Peyer's patch (tissue), 4 donors: ENCODE results near the gene BASP1. TPM values are rescaled to one million over a fixed set of nuclear protein-coding genes. Genes with fewer than 3 reads are reported as not detected.

ENCODE experiments used
- DNase-seq, 3 donors: peaks; one replicate each; pipeline ENCODE4 v3.0.0-alpha.2; 2017 to 2019
- H3K27ac ChIP-seq, 4 donors: fragments of 200-600 bp; sonication (generic); one replicate each; pipeline ENCODE4 v1.5.1; 2016 to 2019
- H3K27me3 ChIP-seq, 2 donors: fragments of 200-600 bp; sonication (generic); one replicate each; pipeline ENCODE4 v1.5.1; 2019
- H3K36me3 ChIP-seq, 3 donors: fragments of 200-600 bp; sonication (generic); one replicate each; pipeline ENCODE4 v1.5.1; 2016 to 2019
- H3K4me1 ChIP-seq, 4 donors: fragments of 200-600 bp; sonication (generic); one replicate each; pipeline ENCODE4 v1.5.1; 2016 to 2019
- H3K4me3 ChIP-seq, 4 donors: fragments of 200-600 bp; sonication (generic); 1 replicate in 3 of 4; 2 replicates in 1 of 4; pipeline ENCODE4 v1.5.1; 2016 to 2019; ENCODE audit warnings: mild to moderate bottlenecking in 1 of 4
- H3K9me3 ChIP-seq, 4 donors: fragments of 200-600 bp; sonication (generic); one replicate each; pipeline ENCODE4 v1.5.1; 2016 to 2019; ENCODE audit warnings: mild to moderate bottlenecking in 1 of 4
- CTCF ChIP-seq, 6 experiments: fragments of 450-650 bp in 4 of 6; fragments of 200-600 bp in 2 of 6; sonication (generic) in 1 of 6; IDR thresholded peaks; one replicate each; pipeline ENCODE4 v1.5.1; 2017 to 2019; ENCODE audit warnings: antibody characterized with exemption in 6 of 6, mild to moderate bottlenecking in 3 of 6, moderate library complexity in 1 of 6
- POLR2A ChIP-seq, 2 donors: fragments of 450-650 bp; IDR thresholded peaks; one replicate each; pipeline ENCODE4 v1.5.1; 2017; ENCODE audit warnings: antibody characterized with exemption in 2 of 2, mild to moderate bottlenecking in 2 of 2, moderate library complexity in 2 of 2
- total RNA-seq, 4 donors: library from RNA; depleted of rRNA; stranded (reverse); fragments of >200 nt; gene quantifications; one replicate each; pipeline ENCODE4 v1.1.0, GENCODE V29; 2016

The BASP1 gene
- total RNA-seq, 4 donors from 2014 or later, result 6.7 to 39.6 (median 8.0) TPM; not detected in 1

- no peak for TF ChIP-seq CTCF (IDR thresholded peaks at IDR 0.05)
- no peak for TF ChIP-seq POLR2A (IDR thresholded peaks at IDR 0.05)
- Histone ChIP-seq H3K27ac (no peak overlapping the region), H3K4me3 (no peak overlapping the region)
Measured at GRCh38 chr5:17183831-17184230, 33.6 kb upstream of the BASP1 start.

GRCh38 chr5:17184588-17184987 lies 32.8 kb upstream of the BASP1 start:
- TF ChIP-seq CTCF (IDR thresholded peaks at IDR 0.05), result no peak
- no peak for TF ChIP-seq POLR2A (IDR thresholded peaks at IDR 0.05)
- Histone ChIP-seq H3K27me3 (no peaks in the 10 kb centered on the region), H3K27ac (no peak overlapping the region), H3K9me3 (no peaks in the 10 kb centered on the region), H3K4me1 (peaks cover 0 to 2% (median under 1%) of the 10 kb centered on the region in 4 donors), H3K4me3 (no peak overlapping the region), H3K36me3 (no peaks in the 10 kb centered on the region)
- DNase-seq, result no peak

More at GRCh38 chr5:17183831-17184230, 33.6 kb upstream of the BASP1 start:
- H3K9me3 ChIP-seq, result no peaks in the 10 kb centered on the region
- no peaks in the 10 kb centered on the region for H3K27me3 ChIP-seq
- no peaks in the 10 kb centered on the region for H3K4me1 ChIP-seq
- no peaks in the 10 kb centered on the region for H3K36me3 ChIP-seq
- DNase-seq, result no peak

GRCh38 chr5:17185349-17185748 lies 32.1 kb upstream of the BASP1 start:
- Histone ChIP-seq H3K27me3 (no peaks in the 10 kb centered on the region), H3K27ac (no peak overlapping the region), H3K9me3 (no peaks in the 10 kb centered on the region), H3K4me3 (no peak overlapping the region), H3K4me1 (peaks cover 0 to 9% (median 2%) of the 10 kb centered on the region in 4 donors), H3K36me3 (no peaks in the 10 kb centered on the region)
- DNase-seq, result no peak
- TF ChIP-seq CTCF (IDR thresholded peaks at IDR 0.05) (no peak), POLR2A (IDR thresholded peaks at IDR 0.05) (no peak)

GRCh38 chr5:17185773-17186172 lies 31.7 kb upstream of the BASP1 start:
- DNase-seq, result peak in 1 of 3 donors; percentile 56
- H3K27ac ChIP-seq, result no peak overlapping the region
- H3K9me3 ChIP-seq, result no peaks in the 10 kb centered on the region
- no peak for TF ChIP-seq CTCF (IDR thresholded peaks at IDR 0.05)
- no peak for TF ChIP-seq POLR2A (IDR thresholded peaks at IDR 0.05)
- peaks cover 0 to 14% (median 2%) of the 10 kb centered on the region in 4 donors for H3K4me1 ChIP-seq
- no peaks in the 10 kb centered on the region for H3K36me3 ChIP-seq
- no peaks in the 10 kb centered on the region for H3K27me3 ChIP-seq
- no peak overlapping the region for H3K4me3 ChIP-seq

- Histone ChIP-seq H3K4me3 (no peak overlapping the region), H3K9me3 (no peaks in the 10 kb centered on the region), H3K36me3 (no peaks in the 10 kb centered on the region), H3K27me3 (no peaks in the 10 kb centered on the region), H3K4me1 (peaks cover 0 to 19% (median 2%) of the 10 kb centered on the region in 4 donors), H3K27ac (no peak overlapping the region)
- no peak for TF ChIP-seq POLR2A (IDR thresholded peaks at IDR 0.05)
- TF ChIP-seq CTCF (IDR thresholded peaks at IDR 0.05), result no peak
- no peak for DNase-seq
Measured at GRCh38 chr5:17186256-17186655, 31.2 kb upstream of the BASP1 start.
